Activated CD4-positive, alpha-beta T cell treated with anti-CD3 and anti-CD28 coated beads, Interleukin-2, amount 50 U/mL, for 4 hours (primary cell): ENCODE data around the gene NFATC2.
A peak's percentile ranks its signal among the peaks of the same experiment; 100 is the strongest.
"Not testable (repeated sequence)": the region's sequence is repeated elsewhere in the genome, so short reads cannot be mapped to it uniquely, and the experiment has no call there.

ENCODE experiments used
- DNase-seq, 2 experiments: peaks; one replicate each; pipeline ENCODE4 v3.0.0-alpha.2; 2020

Gene NFATC2

DNA sequence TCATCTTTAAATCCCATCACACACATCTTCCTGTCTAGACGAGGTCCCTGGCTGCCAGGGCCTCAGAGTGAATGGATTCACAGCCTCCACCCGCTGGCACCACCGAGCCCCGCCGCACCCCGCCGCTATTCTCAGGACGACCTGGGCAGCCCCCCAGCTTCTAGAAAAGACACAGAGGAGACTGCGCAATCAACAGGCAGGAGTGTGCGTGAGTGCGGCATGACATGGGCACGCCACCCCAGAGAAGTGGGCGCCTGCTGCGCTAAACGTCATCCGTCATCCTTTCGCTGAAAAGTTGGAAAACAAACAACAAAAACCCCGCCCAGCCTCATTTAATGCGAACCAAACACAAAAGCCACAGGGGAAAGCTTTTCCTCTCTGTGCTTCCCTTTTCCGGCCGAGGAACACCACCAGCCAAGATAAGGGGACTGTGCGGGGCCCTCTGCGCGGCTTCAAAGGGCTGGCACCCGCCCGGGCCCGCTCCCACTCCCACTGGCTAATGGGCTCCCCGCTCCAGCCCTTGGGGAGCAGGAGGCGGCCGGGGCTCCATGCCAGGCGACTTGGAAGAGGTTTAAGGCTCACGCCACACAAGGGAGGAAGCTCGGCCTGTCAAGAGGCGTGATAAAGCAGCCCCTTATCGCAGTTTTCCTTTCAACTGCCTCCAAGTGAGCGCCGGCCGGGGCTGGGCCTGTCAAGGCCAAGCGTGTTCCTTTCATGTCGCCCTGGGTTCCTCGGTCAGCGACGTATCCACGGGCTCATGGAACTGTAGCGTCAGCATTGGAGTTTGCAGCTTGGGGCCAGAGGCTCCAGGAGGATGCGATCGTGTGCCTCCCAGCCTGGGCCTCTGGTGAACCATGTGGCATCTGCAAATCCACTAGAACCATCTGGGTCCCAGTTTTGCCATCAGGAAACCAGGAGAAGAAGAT, 50.1 kb downstream of the NFATC2 start:
- DNase-seq, result no peak

DNA sequence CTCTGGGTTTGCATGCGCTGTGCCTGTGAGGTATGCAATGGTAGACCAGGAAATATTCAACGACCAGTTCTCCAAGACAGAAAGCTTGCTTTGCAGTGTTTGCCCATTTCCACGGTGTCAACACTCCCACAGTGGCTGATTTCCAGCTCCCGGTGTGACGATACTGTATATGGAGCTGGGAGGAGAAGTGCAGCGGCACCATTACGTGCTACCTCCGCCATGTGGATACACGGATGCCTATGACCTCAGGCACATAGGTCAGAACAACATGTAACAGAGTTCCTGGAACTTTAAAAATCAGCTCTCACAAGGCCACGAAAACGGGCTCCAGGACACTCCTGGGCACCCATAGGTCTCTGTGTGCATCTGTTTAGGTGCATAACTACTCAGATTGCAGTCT, 51.1 kb downstream of the NFATC2 start:
- DNase-seq, result no peak

DNA sequence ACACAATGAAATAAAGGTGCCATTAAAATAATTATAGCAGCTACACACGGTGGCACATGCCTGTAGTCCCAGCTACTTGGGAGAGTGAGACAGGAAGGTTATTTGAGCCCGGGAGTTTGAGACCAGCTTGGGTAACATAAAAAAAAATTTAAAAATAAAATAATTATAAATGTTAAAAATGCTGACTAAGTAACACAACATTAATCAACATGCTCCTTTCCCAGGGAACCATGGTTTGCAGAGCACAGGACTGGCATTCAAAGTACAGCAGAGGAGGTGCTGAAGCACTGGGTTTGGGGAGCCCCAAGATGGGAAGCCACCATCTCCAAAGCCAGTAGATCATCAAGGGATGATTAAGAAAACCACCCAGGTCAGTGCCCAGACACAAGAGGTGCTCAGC, 51.9 kb downstream of the NFATC2 start:
- no peak for DNase-seq

DNA sequence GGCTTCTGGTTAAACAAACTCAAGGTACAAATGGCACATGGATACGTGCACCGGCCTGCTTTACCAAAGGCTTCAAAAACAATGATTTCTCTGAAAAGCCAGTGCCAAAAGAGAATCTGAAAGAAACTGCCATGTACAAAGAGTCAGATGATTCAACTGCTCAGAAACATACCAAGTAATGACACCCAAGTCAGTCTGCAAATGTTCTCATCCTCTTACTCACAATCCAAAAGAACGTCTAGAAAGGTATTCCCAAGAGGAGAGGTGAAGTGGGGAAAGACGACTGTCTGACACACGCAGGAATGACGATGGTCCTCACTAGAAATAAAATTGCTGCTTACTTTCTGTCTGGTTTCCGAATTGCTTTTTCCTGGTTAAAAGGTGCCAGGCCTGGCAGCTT, 52.9 kb downstream of the NFATC2 start:
- no peak for DNase-seq

DNA sequence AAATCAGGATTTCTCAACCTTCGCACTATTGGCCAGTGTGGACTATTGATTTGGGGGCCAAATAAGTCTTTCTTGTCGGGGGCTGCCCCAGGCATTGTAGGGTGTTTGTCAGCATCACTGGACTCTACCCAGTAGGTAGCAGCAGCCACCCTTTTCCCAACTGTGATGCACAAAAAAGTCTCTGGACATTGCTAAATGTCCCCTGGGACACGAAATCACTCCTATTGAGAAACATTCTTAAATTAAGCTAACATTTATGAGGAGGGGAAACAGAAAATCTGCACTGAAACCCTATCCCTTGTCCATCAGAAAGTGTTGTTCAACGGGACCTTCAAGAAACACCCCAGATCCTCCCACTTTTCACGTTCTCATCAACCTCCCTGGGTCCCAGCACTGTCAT, 54.2 kb downstream of the NFATC2 start:
- no peak for DNase-seq

DNA sequence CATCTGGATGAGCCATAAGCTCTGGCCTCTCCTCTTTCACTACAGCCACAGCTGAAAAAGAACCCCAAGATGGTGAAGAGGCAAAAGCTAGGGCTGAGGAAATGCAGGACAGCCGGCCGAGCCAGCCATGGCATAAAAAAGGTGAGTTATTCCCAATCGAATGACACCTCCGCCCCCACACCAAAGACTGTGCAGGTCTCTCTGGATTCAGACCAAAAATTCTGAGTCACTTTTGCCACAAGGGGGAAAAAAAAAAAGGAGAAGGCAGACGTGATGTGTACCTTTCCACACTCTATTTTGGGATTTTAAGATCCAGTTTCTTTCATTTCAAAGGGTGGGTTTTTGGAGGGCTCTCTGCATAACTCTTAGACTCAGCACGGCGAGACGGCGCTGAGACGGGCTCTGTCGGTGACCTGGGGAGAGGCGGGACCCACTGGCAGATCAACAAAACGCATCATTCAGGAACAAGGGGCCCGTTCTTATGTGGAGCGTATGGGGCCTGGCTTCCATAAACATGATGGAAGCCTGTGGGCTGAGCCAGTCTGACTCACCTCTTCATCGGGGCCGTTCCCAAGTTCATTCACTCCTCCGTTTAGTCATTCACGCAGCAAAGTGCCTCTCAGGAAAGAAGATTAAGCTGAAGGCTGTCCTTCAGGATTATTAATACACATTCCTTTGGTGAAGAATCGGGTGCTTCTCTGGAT, 54.8 kb downstream of the NFATC2 start:
- DNase-seq, result no peak

DNA sequence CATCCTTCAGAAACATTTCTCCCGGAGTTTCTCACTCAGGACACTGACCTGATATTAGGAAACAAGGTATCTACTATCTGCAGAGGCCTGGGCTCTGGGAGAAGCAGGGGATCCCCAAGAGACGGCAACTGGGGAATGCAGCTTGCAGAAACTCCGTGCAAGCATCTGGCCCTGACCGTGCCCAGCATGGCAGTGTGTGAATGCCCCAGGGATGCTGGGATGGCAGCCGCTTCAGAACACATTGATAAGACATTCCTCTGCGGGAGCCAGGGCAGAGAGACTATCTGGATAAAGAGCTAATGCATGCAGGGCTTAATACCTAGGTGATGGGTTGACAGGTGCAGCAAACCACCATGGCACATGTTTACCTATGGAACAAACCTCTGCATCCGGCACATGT, 55.4 kb downstream of the NFATC2 start:
- no peak for DNase-seq

DNA sequence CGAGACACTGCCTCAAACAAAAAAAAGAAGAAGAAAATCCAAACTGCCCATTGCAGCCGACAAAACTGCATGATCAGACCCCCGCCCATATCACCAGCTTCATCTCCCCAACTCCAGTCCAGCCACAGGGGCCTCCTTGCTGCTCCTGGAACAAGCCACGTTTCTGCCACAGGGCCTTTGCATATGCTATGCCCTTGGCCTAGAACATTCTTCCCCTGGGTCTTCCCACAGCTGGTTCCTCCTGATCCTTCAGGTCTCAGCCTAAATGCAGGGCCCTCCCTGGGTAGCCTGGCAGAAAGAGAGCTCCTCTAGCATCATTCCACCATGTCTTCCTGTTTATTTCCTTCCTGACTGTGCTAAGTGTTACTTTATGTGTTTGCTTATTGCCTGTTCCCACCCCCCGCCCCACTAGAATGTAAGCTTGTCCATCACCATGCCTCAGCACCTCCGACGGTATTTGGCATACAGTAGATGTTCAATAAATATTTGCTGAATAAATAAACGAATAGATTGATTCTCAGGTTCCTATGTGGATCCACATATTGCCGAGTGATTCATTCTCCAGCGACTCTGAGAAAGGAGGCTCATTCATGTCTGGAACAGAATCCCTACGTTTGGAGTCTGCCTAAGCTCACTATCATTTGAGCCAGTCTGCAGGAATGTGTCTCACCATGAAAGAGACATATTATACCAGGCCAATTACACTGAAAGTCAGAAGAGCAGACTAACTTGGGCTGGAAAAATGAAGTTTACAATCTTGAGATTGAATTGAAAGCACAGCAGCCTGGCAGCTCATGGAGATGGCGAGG, 56.1 kb downstream of the NFATC2 start:
- no peak for DNase-seq

DNA sequence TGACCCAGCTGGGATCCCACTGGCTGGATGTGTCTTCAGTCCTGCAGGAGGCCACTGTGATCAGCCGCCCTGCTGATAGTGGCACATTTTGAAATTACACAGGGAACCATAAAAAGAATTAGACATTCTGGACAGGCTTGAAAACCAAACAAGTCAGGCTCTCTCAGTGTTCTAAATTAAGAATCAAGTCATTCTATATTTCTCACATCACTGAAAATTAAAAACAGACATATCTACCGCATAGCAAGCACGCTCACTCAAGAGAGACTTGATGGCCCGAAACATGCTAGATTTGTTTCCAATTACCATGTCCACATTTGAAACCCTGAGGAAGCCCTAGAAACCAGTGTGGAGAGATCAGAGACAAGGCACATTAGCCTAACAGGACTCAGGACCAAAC, 57.7 kb downstream of the NFATC2 start:
- DNase-seq, result no peak

DNA sequence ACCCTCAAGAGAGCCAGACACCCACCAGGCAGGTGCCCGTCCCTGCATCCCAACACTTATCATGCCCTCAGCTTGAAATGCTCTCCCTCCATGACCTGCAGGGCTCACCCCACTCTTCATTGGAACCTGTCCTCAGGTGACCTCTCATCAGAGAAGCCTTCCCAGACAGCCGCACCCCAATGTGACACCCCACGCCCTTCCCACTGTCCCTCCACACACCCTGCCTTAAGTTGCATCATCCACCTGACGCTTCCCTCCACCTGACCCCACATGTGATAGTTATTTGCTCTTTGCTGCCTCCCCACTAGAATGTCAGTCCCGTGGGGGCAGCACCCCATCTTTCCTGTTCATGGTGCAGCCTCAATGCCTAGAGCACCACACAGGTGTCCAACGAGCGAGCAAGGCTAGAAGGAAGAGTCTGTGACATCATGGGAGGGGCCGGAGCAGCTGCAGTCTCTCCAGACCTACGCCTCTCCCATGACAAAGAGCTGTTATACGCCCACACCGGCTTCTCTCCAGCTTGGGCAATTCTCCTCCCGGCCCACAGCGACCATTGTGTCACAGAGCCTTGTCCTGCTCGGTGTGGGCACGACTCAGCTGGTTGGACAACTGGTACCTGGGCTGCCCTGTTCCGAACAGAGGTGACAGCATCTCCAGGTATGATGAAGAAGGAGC, 58.2 kb downstream of the NFATC2 start:
- no peak for DNase-seq

DNA sequence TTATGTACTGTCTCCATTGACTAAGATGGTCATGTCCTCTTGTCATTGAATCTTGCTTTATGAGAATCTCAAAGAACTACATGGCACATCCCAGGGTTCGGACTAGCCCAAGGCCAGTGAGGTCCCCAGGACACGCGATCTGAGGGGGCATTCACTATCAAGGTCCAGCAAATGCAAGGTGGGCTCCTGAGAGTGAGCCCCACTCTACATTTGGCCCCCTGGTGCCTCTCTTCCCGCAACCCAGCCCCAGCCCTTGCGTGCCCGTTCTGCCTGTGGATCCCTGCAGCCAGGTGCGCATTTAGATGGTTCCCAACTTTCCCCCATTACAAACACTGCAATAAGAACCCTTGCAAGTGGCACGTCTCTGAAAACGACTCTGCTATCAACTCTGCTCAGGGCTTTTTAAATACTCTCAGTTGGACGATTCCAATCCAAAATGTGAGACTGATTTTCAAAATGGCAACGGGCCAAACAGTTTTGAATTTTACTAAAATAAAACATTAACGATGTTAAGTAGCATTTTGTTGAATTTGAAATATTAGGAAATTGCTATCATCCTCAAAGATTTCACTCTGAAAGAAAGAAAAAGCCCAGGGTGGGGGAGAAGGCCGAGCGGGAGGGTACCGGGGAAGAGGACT, 59.6 kb downstream of the NFATC2 start:
- DNase-seq, result no peak

DNA sequence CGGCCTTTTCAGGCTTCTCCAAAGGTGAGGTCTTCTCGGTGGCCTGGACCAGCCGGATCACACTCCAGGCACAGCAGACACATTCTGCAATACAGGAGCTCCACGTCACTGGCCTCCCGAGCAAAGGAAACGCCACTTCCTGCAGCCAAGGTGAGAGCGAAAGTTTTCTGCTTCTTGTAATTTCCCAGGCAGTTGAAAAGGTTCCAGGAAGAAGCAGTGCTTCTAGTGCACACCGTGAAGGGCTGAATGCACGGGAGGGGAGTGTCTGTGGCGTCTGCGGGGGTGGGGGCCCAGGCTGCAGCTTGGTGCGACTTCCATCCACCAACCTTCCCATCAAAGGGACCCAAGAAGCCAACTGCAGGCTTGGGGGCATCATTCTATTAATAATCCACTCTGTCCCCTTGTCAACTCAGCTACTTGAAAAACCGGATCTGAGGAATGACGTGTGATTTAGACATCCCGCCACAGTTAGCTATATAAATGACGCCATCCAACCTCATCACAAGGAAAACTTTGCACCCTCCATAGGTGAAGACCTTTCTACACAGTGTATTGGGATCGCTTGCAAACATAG, 61.1 kb downstream of the NFATC2 start:
- DNase-seq, result peak; percentile 50 to 55

DNA sequence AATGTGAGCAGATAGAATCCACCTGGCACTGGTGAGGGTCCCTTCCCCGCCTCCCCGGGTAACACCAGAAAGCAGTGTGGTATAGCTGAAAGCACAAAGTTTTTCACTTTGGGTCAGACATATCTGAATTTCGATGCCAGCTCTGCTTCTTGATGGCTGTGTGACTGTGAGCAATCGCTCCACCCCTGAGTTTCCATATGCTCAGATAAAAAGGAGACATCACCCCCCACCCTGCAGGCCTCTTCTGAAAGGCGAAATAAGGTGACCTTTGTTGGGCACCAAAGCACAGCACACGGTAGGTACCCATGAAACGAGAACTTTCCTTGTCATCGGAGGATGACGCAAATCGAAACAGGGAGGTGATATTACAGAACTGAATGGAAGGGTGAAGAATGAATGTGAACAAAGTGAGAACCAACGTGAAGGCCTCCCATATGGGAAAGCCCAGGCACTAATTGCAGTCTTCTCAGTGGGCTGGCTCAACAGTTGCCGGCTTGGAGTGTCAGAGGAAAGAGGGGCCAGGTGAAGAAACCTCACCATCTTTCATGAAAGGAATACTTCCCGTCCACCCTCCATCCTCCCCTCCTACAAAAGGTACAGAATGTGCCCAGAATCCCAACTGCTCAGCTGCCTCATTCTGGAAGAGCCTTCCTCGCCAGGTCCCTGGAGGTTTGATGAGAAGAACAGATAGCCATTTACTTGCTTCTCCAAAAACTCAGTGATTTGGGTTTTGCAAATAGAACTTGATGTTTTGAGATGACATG, 61.8 kb downstream of the NFATC2 start:
- DNase-seq, result peak; percentile 49 to 60

DNA sequence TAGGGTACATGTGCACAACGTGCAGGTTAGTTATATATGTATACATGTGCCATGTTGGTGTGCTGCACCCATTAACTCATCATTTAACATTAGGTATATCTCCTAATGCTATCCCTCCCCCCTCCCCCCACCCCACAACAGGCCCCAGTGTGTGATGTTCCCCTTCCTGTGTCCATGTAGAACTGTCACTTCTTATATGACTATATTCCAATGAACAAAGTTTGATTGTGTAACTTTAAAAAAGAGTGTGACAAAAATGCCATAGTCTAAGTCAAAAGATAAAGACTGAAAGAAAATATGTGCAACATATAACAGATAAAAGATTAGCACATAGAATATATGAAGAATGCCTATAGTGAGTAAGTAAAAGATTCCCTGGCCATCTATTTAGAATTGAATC, 66.4 kb downstream of the NFATC2 start:
- DNase-seq, result not testable (repeated sequence)

DNA sequence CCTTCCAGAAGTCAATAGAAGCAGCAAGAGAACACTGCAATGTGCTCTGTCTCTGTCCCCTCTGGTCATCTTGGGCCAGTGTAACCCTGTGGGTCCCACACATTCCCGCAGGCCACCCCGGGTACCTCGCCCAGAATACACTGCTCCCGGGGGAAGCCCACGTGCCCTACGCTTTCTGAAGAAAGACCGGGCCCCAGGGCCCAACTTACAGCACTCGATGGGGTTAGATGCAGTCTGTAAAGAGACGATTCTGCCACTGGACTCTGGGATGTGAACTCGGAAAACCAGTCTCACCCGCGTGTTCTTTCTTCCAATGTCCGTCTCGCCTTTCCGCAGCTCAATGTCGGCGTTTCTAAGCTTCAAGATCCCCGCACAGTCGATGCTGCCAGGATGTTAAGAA, 68.7 kb downstream of the NFATC2 start:
- no peak for DNase-seq

DNA sequence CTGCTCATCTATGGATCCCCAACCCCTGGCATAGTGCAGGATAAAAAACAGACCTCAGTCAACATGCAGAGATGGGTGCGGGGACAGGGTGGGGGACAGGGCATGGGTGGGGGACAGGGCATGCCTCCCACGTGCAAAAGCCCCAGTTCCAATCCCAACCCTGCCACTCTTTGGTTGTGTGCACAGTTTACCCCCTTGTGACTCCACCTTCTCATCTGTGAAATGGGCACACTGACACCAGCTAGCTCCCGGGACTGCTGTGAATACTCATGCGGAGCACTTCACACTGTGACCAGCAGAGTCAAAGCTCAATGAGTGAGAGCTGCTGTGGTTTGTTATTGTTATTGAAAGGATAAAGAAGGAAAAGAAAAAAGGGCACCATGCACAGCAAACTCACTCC, 69.3 kb downstream of the NFATC2 start:
- DNase-seq, result no peak

DNA sequence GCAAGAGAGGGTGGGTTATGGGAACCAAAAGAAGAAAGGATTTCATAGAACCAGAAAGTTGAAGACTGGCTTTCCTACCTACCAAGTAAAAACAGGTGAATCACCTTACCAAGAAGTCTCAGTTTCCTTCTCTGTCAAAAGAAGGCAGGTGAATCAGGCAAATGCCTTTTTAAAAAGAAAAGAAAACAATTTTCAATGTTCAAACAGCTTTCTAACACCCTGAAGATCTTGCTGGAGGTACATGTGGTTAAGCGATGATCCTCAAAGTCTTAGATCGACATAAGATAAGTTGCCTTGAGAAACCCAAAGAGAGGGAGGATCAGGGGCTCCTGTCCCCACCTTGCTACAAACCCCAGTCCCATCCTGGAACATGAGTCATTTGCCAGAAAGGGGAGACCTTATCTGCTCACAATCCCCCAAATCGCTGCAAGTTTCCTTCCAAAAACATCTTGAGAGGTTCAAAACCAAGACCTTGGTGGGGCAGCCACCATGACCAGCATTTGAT, 71.6 kb downstream of the NFATC2 start:
- DNase-seq, result no peak

DNA sequence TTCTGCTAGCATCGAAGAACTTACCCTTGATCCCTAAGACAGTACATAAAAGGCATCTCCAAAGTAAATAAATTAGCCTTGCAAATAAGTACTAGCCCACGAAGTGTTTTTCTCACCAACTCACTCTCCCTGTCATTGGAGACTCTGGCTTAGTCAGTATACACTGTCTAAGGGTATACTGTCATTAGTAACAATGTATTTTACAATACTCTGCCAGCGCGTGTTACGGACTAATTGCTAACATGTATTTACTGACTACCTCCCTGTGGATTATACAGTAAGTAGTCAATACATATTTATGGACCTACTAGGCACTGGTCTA, 72.1 kb downstream of the NFATC2 start:
- DNase-seq, result no peak

DNA sequence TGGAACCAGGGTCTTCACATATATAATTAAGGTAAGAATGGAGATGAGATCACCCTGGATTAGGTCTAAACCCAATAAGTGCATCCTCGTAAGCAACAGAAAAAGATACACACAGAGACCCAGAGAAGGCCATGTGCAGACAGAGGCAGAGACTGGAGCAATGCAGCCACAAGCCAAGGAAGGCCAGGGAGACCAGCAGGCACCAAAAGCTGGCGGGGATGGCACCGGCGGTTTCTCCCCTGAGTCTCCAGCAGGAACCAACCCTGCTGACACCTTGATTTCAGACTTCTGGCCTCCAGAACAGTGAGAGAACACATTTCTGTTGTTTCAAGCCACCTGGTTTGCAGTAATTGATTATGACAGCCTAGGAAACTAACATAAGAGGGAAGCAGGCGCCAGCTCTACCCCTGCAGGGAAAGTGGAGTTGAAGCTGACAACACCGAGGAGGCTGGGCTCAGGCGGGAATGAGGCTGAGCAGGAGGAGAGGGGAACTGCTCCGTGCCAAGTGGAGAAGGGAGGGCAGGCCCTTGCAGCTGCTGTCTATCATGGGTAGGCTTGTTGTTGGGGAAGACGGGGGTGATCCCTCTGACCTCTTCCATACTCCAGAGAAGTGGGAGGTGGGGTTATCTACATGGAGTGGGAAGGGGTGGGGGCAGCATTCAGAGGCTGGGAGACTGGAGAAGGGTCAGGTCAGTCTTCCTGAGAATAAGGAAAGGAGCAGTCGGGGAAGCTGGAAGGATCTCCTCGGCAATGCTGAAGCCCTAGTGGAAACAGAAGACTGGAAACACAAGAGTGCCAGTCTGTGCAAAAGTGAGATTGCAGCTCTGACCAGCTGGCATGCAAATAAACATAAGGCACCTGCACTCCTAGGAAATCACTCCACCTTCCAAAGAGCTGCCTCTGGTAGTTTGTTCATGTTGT, 72.7 kb downstream of the NFATC2 start:
- no peak for DNase-seq

DNA sequence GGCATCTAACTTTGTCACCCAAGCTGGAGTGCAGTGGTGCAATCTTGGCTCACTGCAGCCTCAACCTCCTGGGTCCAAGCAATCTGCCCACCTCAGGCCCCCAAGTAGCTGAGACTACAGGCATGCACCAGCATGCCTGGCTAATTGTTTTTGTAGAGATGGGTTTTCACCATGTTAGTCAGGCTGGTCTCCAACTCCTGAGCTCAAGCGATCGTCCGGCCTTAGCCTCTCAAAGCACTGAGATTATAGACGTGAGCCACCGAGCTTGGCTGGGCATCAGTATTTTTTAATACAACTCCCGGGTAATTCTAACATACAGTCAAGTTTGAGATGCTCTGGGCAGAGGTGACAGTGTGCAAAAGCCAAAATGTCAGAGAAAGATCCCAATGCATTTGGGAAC, 73.5 kb downstream of the NFATC2 start:
- no peak for DNase-seq
